HG02763 (cell line): ENCODE data around the gene DYTN.
"Not testable (repeated sequence)": the region's sequence is repeated elsewhere in the genome, so short reads cannot be mapped to it uniquely, and the experiment has no call there.

Experiments used
- ATAC-seq: cut with Tn5 transposase; IDR thresholded peaks from one replicate; pipeline ENCODE4 v1.9.1; 2021; ENCODE audit warnings: mild to moderate bottlenecking, moderate library complexity; ENCODE audit not compliant: unreplicated experiment

The DYTN gene, protein sequence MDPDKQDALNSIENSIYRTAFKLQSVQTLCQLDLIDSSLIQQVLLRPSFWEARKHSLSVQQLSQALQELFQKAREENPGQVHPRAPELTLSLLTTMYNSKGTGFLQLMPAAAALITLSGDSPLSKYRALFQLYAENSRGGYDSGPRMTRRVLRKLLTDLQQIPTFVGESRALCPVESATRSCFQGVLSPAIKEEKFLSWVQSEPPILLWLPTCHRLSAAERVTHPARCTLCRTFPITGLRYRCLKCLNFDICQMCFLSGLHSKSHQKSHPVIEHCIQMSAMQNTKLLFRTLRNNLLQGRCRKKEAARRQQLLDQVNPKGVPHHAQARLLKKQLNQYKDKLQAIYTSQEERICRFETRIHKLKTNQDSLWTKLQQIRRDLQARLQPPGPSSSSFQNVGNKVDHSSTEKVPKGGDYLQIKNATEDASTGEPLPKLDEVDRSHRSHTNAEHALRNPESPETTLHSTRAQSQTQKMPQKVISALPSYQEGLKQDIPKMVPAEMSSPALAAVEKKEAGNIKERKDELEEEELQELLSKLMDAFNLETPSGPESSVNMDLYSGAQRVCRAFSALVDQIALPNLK

DNA sequence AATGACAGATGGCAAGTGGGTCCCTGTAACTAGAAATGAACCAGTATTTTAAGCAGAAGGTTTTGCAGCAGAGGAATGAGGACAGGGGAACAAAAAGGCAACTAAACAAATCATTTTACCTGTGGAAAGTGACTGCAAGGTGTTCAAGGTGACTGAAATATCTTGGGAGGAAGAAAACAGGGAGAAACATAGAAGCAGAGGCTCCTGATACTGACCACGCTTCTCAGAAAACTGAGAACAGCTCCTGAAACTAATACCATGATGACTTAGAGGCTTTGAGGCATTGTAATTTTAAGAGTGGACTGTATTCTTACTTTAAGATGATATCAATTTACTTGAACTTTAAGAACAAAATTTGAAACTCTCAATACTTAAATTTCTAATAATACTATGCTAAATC lies at the start of gene DYTN:
TSS of gene DYTN (minus strand) at position 101 of the 400 bp plus-strand sequence. CDS start 117 bp downstream, outside the sequence.
- ATAC-seq, result no peak

GRCh38 chr2:206766057-206766930 lies 48.1 kb upstream of the DYTN start:
- ATAC-seq, result no peak

DNA sequence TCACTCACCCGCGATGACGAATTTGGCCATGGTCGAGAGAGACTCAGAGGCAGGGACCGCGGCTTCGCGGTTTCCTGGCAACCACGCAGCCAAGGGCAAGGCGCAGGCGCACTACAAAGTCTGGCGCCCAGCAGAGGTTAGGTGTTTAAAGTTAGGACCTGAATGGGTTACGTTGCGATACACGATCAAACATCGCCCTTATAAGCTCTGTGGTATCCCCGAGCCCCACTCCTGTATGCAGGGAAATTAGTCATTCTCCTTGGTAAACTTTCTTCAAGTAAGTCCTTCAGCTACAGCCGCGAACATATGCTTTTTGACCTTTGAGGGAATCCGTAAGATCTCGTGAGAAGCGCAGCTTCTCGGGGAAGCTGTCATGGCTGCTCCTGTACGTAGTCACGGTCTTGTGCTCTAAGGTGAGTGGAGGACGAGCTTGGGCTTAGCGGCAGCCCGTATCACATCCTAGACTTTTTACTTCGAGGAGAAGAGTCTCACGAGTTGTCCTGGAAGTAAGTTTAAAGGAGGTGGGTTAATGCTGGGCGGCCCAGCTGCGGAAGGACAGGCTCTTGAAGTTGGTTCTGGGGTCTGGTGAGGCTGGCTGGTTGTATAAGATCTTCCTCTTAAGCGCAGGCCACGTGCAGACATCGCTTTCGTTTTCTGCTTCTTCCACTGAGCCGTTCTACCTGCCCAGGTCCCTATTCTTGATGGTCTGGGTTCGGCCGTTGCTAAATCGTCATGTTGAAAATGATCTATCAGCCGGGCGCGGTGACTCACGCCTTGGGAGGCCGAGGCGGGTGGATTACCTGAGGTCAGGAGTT lies 47.3 kb upstream of the DYTN start, which contains the start of the genes FASTKD2 and MDH1B:
TSS of gene FASTKD2 (plus strand) at position 365 of the 815 bp plus-strand sequence. CDS start 1,088 bp downstream, outside the sequence.
TSS of gene MDH1B (minus strand) at position 87 of the 815 bp plus-strand sequence. CDS start at position 30, 57 bp downstream.
- ATAC-seq, result peak; percentile 93

DNA sequence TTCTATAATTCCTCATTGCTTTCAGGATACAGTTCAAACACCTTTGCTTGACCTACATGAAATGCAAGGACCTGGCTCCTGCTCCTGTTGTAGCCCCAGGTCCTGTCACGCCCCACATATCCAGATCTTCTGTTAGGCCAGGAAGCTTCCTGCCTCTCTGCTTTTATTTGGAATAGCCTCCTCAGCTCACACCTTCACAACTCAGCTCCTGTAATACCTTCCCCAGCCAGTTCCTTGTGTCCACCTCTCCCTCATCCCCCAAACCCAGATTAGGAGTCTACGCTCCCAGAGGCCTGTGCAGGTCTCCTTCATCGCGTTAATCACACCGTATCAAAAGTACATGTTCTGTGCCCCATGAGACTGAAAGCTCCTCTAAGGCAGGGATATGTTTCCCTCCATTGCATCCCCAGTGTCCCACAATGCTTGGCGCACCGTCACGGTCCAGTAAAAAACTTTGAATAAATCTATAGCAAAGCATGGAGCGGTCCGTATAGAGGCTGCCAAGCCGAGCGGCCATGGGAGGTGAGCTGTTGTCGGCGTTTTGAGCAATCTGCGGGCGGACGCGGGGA lies 46.6 kb upstream of the DYTN start:
- peak; percentile 36 for ATAC-seq

GRCh38 chr2:206756816-206757215 lies 38.6 kb upstream of the DYTN start:
- ATAC-seq, result no peak

- ATAC-seq, result no peak
Observed at GRCh38 chr2:206740800-206741199, 22.6 kb upstream of the DYTN start.

- no peak for ATAC-seq
Observed at GRCh38 chr2:206739271-206739670, 21.1 kb upstream of the DYTN start.

DNA sequence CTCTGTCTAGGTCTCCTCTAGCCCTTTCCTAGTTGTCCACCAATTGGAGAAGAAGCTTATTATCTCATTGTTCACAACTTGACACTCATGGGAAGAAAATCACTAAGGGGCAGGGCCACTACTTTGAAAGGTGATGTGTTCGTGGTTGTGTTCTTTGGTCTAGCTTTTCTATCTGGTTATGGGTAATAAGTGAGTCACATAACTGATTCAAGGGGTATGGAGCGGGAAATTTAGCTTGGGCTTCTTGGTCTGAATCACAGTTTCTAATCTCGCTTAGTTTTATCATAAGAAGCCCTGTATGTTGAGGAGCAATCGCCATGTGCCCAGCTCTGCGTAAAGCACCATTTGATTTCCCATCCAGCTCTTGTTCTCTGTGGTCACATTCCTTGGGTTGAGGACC lies 18.7 kb upstream of the DYTN start:
- ATAC-seq, result no peak

DNA sequence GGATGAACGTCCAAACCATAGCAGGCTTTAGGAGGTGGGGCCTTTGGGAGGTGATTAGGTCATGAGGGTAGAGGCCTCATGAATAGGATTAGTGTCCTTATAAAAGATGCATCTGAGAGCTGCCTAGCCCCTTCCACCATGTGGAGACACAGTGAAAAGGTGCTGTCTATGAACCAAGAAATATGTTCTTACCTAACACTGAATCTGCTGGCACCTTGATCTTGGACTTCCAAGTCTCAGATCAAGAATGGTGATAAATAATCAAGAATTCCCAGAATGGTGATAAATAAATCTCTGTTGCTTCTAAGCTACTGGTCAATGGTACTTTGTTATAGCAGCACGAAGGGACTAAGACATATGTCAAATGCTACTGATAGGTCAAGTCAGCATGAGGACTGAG lies 15.1 kb upstream of the DYTN start:
- no peak for ATAC-seq

- no peak for ATAC-seq
Observed at GRCh38 chr2:206728277-206729199, 10.3 kb upstream of the DYTN start.

GRCh38 chr2:206727287-206727686 lies 9.1 kb upstream of the DYTN start:
- ATAC-seq, result no peak

DNA sequence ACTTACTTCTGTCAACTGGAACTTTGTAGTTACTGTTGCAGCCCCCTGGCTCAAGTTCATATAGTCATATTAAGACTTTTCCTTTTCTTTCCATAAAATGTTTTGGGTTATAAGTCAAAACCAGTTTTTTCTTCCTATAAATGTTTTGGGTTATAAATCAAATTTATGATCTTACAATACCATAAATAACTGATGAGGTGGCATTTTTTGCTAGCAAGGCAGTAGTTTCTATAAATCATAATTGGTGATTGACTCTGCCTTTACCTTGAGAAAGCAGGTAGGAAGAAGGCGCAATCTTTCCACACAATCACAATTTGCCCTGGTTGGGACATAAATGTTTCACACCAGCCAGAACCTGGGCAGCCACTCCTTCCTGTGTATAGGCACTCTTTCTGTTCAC lies 5.1 kb upstream of the DYTN start:
- ATAC-seq, result no peak

DNA sequence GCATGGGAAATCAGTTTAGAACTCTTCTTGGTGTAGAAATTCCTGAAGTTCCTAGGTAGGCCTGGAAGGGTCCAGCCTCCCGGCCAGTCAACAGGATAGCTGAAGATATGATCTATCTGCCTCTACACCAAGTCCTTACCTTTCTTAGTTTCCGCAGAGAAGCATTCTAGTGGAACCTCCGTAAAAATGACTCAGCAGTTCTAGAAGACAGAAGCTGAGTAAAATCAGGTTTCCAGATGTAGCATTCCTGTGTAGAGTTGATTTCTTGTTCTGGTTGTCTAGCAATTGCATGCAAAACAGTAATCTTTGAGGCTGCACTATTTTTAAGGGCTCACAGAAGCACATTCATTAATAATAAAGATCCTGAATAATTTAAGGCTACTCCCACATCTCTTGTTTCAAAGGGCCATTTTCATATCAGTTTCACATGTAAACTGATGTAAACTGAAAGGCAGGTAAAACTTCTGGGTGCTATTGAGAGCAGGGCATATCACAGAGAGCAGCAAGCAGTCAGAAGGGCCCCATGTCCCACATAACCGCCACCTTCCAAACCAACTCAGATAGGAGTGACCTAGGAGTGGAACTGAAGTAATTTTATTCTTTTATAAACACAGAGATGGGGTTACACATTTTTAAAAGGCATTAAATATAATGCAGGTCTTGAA lies 3.2 kb upstream of the DYTN start:
- peak; percentile 66 for ATAC-seq

DNA sequence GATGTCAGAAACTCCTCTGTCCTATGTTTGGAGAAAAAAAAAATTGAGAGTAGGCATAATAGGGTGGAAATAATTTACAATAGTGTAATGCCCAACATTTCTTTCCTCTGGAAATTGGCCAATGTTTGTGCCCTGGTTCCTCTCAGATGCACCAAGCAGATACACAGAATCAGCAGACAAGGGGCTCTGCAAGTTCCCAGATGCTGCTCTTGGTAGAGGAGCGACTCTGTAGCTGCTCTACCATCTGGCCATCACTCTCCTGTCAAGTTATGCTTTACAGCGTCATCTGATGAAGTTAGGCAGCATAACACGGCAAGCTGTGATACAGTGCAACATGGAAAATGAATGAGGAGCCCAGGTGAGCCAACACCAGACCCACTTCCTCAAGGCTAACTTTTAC lies 1.6 kb downstream of the DYTN start:
- ATAC-seq, result no peak

DNA sequence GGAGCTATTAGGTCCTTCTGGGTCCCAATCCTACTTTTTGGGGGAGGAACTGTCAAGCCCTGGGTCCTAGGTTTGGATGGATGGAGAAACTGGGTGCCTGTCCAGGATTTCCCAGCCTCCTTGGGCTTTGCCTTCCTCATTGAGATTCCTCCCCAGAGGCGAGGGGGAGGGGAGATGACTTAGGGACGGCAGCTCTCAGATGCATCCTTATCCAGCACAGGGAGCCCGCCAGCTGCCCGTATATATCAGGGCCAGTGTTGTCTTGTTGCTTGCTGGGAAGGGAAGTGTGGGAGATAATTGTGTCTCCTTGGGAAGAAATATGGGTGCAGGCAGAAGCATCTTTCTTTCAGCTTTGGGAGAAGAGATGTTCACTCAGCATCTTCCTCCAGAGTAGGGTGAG lies 3.0 kb downstream of the DYTN start:
- ATAC-seq, result not testable (repeated sequence)

DNA sequence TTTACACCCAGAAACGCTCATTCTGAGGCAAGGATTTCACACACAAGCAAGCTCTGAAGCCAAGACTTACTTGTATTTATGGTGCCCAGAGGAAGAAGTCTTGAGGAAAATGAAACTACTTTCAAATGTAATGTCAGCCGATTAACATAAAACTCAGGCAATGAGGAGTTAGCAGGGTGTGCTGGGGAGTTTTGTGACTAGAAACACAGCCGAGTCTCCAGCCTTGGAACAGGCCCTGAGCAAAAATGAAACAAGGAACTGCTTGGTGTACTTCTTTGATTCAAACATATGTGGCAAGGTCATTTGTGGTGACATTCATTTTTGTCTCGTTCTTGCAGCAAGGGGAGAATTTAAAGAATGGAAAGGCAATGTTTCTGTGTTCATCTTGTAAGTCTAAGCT lies 4.5 kb downstream of the DYTN start:
- no peak for ATAC-seq

DNA sequence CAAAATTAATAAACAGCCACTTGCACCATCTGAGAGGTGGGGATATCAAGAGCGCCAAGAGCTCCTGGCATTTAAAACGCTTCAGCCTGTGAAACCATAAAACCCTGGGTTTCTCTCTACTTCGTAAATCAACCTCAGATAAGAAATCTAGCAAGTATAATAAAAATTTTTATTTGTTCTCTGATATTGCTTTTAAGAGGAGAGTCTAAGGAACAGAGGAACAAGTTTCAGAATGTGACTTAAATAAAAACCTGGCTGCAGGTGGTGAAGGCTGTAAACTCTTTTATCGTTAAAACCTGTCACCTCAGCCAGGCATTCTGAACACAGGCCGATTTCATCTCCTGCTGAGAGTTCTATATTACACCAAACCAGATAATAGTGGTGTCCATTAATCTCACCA lies 9.9 kb downstream of the DYTN start:
- ATAC-seq, result no peak

GRCh38 chr2:206707164-206707701 lies 11.0 kb downstream of the DYTN start:
- ATAC-seq, result no peak
